Left ventricle myocardium inferior (tissue), 1 donor: Measurements from ENCODE around the gene UBE2F. TPM values are rescaled to one million over a fixed set of nuclear protein-coding genes. Genes with fewer than 3 reads are reported as not detected.

Experiments
- DNase-seq: peaks from one replicate; pipeline ENCODE4 v3.0.0-alpha.2; 2020
- H3K27ac ChIP-seq: fragments of 200-600 bp; replicated peaks from 2 replicates; pipeline ENCODE4 v1.8.0; 2021
- H3K27me3 ChIP-seq: fragments of 200-600 bp; 2 replicates; pipeline ENCODE4 v1.8.0; 2021; ENCODE audit warnings: low read depth
- H3K36me3 ChIP-seq: fragments of 200-600 bp; 2 replicates; pipeline ENCODE4 v1.8.0; 2021
- H3K4me1 ChIP-seq: fragments of 200-600 bp; 2 replicates; pipeline ENCODE4 v1.8.0; 2021
- H3K4me3 ChIP-seq: fragments of 200-600 bp; 2 replicates; pipeline ENCODE4 v1.8.0; 2021; ENCODE audit warnings: mild to moderate bottlenecking, moderate library complexity
- H3K9me3 ChIP-seq: fragments of 200-600 bp; replicated peaks from 2 replicates; pipeline ENCODE4 v1.8.0; 2021
- intact Hi-C: fragments of 100-400 bp; cut with micrococcal nuclease; formaldehyde crosslinking; loops from one replicate; pipeline ENCODE4 v1.11.0; 2022
- total RNA-seq: library from RNA; stranded (reverse); fragmentation: NEBNext Ultra II Directional; extraction: Animal tissue kit (Norgen Biotek cat#: 25700); gene quantifications from one replicate; pipeline ENCODE4 v1.2.1, GENCODE V29; 2021
- TF ChIP-seq, protein P1 (sequence below): fragments of 200-600 bp; IDR thresholded peaks from 2 replicates; pipeline ENCODE4 v1.8.0; 2021; ENCODE audit warnings: antibody characterized with exemption, mild to moderate bottlenecking, borderline replicate concordance
- donor health status: DM: no; HTN: yes; CAD: no; lungs with severe emphysema.

UBE2F gene
- total RNA-seq, 1 donor from 2014 or later = 63.5 TPM

DNA sequence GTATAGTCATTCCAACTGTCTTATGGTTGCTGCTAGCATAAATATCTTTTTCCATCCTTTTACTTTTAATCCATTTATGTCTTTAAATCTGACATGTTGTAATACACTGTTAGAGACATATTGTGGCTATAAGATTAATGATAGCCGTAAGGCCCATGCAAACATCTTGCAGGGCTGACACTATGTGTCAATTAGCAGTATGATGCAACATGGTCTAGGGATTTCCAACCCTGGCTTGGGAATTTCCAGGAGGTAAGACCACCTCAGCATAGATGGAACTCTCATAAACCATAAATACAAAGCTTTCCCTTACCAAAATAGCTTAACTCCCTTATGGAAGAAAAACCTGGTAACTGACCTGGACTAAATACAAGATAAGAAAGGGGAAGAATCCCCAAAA lies 110.5 kb downstream of the UBE2F start:
- TF ChIP-seq, protein P1, sequence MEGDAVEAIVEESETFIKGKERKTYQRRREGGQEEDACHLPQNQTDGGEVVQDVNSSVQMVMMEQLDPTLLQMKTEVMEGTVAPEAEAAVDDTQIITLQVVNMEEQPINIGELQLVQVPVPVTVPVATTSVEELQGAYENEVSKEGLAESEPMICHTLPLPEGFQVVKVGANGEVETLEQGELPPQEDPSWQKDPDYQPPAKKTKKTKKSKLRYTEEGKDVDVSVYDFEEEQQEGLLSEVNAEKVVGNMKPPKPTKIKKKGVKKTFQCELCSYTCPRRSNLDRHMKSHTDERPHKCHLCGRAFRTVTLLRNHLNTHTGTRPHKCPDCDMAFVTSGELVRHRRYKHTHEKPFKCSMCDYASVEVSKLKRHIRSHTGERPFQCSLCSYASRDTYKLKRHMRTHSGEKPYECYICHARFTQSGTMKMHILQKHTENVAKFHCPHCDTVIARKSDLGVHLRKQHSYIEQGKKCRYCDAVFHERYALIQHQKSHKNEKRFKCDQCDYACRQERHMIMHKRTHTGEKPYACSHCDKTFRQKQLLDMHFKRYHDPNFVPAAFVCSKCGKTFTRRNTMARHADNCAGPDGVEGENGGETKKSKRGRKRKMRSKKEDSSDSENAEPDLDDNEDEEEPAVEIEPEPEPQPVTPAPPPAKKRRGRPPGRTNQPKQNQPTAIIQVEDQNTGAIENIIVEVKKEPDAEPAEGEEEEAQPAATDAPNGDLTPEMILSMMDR = no peak
- Histone ChIP-seq H3K27me3 (no peaks in the 10 kb centered on the region), H3K4me1 (no peaks in the 10 kb centered on the region), H3K36me3 (peaks cover 42% of the 10 kb centered on the region), H3K27ac (no peak overlapping the region), H3K9me3 (peaks cover 20% of the 10 kb centered on the region), H3K4me3 (no peak overlapping the region)
- intact Hi-C loops = no loop called here
- DNase-seq = no peak

DNA sequence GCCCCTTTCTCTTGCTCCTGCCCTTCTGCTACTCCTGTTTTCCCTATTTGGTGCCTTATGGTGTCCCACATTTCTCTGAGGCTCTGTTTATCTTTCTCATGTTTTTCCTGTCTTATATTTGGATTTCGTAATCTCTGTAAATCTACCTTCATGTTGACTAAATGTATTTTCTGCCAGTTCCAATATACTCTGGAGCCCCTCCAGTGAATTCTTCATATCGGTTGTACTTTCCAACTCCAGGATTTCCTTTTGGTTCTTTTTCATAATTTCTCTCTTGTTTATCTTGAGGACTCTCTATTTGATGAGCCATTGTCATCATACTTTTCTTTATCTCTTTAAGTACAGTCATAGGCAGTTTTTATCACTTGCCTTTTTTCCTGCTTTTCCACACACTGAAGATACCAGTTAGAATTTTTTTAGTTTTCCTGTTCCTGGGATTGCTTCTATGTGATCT lies 113.1 kb downstream of the UBE2F start:
- no peak overlapping the region for H3K27ac ChIP-seq
- no peak overlapping the region for H3K4me3 ChIP-seq
- no peak for DNase-seq
- H3K9me3 ChIP-seq = peaks cover 8% of the 10 kb centered on the region
- H3K4me1 ChIP-seq = peaks cover 4% of the 10 kb centered on the region
- H3K27me3 ChIP-seq = no peaks in the 10 kb centered on the region
- TF ChIP-seq, protein P1 = no peak
- peaks cover 45% of the 10 kb centered on the region for H3K36me3 ChIP-seq
- intact Hi-C loops = no loop called here

DNA sequence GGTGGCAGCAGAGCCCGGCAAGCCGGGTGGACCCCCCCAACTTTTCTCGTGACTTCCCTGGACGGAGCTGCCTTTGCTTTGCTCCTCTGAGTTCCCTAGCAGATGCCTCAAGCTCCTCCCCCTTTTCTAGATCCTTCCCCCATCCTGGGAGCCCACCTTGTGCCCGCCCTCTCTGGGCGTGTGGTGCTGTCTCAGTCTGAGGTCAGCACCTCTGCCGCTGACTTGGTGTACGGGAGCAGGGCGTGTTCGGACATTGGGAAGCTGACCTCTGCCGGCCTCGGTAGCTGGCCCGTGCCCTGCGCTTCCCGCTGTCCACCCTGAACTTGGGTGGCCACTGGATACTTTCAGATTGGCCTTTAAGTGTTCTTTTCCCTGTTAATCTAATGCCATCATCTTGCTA lies 113.7 kb downstream of the UBE2F start:
- intact Hi-C loops = no loop called here
- peaks cover 4% of the 10 kb centered on the region for H3K4me1 ChIP-seq
- no peak overlapping the region for H3K4me3 ChIP-seq
- peaks cover 50% of the 10 kb centered on the region for H3K36me3 ChIP-seq
- H3K9me3 ChIP-seq = peaks cover 8% of the 10 kb centered on the region
- no peak for DNase-seq
- TF ChIP-seq, protein P1 = no peak
- no peak overlapping the region for H3K27ac ChIP-seq
- no peaks in the 10 kb centered on the region for H3K27me3 ChIP-seq

DNA sequence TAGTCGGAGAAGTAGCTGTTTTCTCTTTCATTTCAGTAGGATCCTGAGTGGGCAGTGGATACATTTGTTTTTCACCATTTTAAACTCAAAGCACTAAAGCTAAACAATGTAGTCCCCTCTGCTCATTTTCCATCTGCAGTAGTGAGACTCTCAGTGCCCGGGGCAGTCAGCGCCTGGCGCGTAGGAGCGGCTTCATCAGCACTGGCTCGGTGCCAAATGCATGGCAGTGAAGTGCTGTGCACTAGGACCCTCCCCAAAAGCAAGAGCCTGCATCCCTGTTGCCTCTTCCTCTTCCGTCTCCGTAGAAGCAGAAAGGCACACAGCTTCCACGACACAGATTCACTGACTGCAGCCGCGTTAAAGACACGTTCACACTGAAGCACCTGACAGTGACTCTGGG lies 114.3 kb downstream of the UBE2F start:
- TF ChIP-seq, protein P1 = no peak
- DNase-seq = no peak
- Histone ChIP-seq H3K9me3 (peaks cover 8% of the 10 kb centered on the region), H3K27me3 (no peaks in the 10 kb centered on the region), H3K4me3 (no peak overlapping the region), H3K4me1 (peaks cover 4% of the 10 kb centered on the region), H3K36me3 (peaks cover 53% of the 10 kb centered on the region), H3K27ac (no peak overlapping the region)
- intact Hi-C loops = no loop called here

DNA sequence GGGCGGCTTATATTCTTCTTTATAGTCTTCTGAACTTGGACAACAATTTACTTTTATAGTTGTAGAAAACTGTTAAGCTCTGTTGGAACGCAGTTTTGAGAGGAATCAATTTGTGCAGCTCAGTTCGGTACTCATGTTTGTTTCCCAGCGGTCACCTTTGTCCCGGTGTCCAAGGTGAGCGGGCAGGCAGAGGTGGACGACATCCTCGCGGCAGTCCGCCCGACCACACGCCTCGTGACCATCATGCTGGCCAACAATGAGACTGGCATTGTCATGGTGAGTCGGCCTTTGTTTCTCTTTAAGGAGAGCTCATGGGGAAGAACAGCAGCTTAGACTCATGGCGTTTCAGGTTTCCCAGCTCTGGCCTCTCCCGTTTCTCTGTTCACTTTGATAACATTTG lies 114.7 kb downstream of the UBE2F start:
- peaks cover 53% of the 10 kb centered on the region for H3K36me3 ChIP-seq

More for the DNA sequence above, 114.7 kb downstream of the UBE2F start:
- Histone ChIP-seq H3K27ac (no peak overlapping the region), H3K4me1 (peaks cover 4% of the 10 kb centered on the region), H3K27me3 (no peaks in the 10 kb centered on the region), H3K9me3 (peaks cover 8% of the 10 kb centered on the region), H3K4me3 (no peak overlapping the region)
- no peak for DNase-seq
- intact Hi-C loops = no loop called here
- TF ChIP-seq, protein P1 = no peak
